Astrocyte of the spinal cord (primary cell): ENCODE results near the gene TAF3.

ENCODE experiments used
- DNase-seq: peaks from one replicate; pipeline ENCODE4 v3.0.0; 2011; ENCODE audit warnings: low read depth, low spot score
- H3K4me3 ChIP-seq: 2 replicates; pipeline ENCODE4 v1.5.1; 2011; ENCODE audit warnings: low read depth, mild to moderate bottlenecking, low read length, moderate library complexity
- CTCF ChIP-seq: IDR thresholded peaks from 2 replicates; pipeline ENCODE4 v1.5.1; 2012; ENCODE audit warnings: low read depth, mild to moderate bottlenecking, low read length, inconsistent platforms
- in situ Hi-C: cut with HindIII; loops from 2 replicates; pipeline ENCODE4 v1.10.0; 2017; ENCODE audit warnings: low sequenced_read_pairs

Gene TAF3

DNA sequence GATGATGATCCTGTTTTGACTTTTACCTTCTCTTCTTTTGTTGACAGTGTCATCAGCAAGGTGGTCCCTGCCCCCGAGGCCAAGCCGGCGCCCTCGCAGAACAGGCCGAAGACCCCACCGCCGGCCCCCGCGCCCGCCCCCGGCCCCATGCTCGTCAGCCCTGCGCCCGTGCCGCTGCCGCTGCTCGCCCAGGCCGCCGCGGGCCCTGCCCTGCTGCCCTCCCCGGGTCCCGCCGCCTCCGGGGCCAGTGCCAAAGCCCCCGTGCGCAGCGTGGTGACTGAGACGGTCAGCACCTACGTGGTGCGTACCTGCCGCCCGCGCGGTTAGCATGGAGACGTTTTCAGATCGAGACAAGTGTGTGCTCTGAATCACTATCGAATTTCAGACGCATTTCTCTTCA lies 190.7 kb downstream of the TAF3 start:
- in situ Hi-C loops, result no loop called here
- no peak for TF ChIP-seq CTCF

DNA sequence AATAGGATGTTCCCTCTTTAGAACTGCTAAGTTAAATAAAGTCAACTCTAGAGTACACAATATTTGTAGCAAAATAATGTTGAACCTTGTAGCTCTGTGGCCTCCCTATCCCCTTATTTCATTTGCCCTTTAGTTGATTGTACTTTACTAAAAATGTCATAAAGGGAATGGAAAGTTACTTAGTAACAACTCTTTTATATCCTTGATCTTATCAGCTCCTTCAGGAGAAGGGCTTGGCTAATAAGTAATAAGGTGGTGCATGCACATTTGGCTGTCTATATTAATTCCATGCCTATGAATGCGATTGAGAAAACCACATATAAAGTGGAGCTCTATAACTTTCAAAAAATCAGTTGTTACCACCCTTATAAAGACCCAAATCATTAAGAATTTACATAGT lies 194.7 kb downstream of the TAF3 start:
- in situ Hi-C loops, result no loop called here
- no peak for TF ChIP-seq CTCF
- DNase-seq, result no peak
- no peak overlapping the region for H3K4me3 ChIP-seq

More for the DNA sequence above, 190.7 kb downstream of the TAF3 start:
- no peak for DNase-seq
- no peak overlapping the region for H3K4me3 ChIP-seq

DNA sequence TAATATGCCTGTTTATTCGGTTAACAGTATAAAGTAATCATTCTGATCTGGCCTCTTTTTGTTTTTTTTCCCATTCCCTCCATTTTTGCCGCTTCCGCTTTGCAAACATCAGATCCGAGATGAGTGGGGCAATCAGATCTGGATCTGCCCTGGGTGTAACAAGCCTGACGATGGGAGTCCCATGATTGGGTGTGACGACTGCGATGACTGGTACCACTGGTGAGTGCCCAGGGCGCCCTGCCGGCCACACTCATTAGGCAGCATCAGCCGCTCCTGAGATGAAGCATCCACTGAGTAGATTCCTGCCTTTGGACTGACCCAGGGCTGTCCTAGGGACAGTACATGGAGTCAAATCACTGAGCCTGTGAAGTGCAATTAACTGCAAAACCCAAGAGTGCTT lies 195.3 kb downstream of the TAF3 start:
- in situ Hi-C loops, result no loop called here
- TF ChIP-seq CTCF, result no peak
- H3K4me3 ChIP-seq, result no peak overlapping the region
- DNase-seq, result no peak

- DNase-seq, result no peak
- H3K4me3 ChIP-seq, result no peak overlapping the region
- no peak for TF ChIP-seq CTCF
- in situ Hi-C loops, result no loop called here
Measured at GRCh38 chr10:8014649-8015048, 196.3 kb downstream of the TAF3 start.

DNA sequence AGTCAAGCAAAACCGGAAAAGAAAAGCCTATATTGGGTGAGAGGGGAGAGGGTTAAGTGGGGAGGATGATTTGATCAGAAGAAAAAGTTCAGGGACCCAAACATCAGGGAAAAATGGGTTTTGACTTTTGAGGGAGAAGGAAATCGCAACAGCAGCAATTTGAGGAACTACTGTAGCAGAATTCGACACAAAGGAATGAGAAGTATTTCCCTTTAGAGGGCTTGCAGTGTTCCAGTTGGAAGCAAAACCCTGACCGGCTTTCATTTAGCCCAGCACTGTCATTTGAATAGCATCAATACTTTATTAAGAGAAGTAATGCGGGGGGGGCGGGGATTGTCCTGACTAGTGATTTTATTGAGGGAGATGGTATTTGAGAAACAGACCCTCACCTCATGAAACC lies 199.0 kb downstream of the TAF3 start:
- no peak for TF ChIP-seq CTCF
- in situ Hi-C loops, result no loop called here
- no peak overlapping the region for H3K4me3 ChIP-seq
- no peak for DNase-seq

GRCh38 chr10:8023321-8023720 lies 205.0 kb downstream of the TAF3 start:
- no peak overlapping the region for H3K4me3 ChIP-seq
- no peak for DNase-seq
- in situ Hi-C loops, result no loop called here
- TF ChIP-seq CTCF, result no peak

- TF ChIP-seq CTCF, result no peak
- no peak for DNase-seq
- H3K4me3 ChIP-seq, result no peak overlapping the region
- in situ Hi-C loops, result no loop called here
Measured at GRCh38 chr10:8023851-8024250, 205.5 kb downstream of the TAF3 start.
